HG03159 (cell line): ENCODE measurements around the gene RPL14.
"Not testable (repeated sequence)": the region's sequence is repeated elsewhere in the genome, so short reads cannot be mapped to it uniquely, and the experiment has no call there.

ENCODE experiments used
- ATAC-seq: cut with Tn5 transposase; IDR thresholded peaks from one replicate; pipeline ENCODE4 v1.9.1; 2021; ENCODE audit warnings: mild to moderate bottlenecking, moderate library complexity; ENCODE audit not compliant: unreplicated experiment

The RPL14 gene

GRCh38 chr3:40456940-40457823, at the start of gene RPL14:
RPL14 (plus strand) TSS chr3:40457339; CDS start chr3:40457472, 133 bp downstream.
- peak; percentile 65 for ATAC-seq

DNA sequence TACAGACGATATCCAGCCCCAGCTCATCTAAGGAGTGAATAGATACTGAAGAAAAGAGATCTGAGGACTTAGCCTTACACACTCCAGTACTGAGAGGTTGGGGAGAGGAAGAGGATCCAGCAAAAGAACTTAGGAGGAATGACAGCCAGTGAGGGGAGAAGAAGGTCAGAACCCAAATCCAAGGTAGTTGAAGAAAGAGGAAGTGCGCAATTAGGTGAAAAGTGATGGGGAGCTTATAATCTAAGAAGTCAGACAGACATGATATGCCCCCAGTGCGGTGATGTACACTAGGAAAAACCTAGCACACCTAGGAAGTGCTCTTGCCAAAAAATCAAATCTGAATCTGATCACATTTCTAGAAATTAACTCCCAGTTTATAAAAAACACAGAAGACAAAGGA, 49.5 kb upstream of the RPL14 start:
- ATAC-seq: no peak

DNA sequence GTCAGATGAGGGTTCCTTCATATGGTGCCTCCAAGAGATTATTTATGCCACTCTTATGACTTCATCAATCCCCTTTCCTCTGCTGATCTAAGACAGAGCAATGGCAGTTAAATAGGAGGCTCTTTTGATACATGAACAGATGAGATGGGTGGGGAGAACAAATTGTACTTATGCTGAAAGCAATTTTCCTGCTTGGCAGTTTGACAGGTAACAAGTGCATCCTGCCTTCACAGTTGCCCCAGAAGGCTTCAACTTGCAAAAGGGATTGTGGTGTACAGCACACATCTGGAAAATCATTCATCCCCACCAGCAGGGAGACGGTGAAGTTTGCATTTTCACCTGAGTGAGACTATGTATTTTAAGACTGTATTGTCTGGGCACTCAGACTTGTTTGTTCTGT, 42.9 kb upstream of the RPL14 start:
- ATAC-seq: no peak

GRCh38 chr3:40417845-40418543, 39.1 kb upstream of the RPL14 start:
- ATAC-seq: no peak

DNA sequence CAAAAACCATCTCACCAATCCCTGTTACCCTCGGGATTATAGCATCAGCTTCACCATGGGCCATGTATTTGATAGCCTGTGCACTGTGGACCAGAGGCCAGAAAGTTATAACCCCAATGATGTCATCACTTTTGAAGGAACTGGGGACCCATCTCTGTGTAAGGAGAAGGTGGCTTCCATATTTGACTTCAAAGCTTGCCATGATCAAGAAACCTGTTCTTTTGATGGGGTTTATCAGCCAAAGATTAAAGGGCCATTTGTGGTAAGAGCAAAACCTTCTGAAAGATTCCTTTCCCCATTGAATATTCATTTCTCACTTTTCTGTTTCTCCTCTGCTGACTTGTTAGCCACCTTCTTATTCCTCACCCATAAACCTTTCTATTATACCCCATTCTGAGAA, 34.3 kb upstream of the RPL14 start:
- no peak for ATAC-seq

DNA sequence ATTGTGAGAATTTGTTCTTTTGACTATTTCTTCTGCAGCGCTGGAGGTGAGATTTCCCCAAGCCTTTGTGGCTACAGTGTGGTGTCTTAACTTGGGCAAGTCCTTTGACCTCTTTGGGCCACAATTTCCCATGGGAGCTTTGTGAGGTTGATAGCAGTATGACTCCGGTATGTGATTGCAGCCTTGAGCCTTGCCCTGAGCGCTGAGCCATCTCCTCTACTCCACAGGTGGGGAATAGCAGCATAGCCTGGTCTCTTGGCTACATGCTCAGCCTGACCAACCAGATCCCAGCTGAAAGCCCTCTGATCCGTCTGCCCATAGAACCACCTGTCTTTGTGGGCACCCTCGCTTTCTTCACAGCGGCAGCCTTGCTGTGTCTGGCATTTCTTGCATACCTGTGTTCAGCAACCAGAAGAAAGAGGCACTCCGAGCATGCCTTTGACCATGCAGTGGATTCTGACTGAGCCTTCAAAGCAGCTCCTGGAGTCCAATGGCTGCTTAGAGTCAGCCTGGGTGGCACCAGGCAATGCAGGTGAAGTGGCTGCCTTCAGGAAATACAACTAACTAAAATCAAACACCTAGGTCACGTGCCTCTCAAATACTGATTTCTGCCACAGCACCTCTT, 30.0 kb upstream of the RPL14 start:
- no peak for ATAC-seq

GRCh38 chr3:40432793-40433192, 24.3 kb upstream of the RPL14 start:
- no peak for ATAC-seq

DNA sequence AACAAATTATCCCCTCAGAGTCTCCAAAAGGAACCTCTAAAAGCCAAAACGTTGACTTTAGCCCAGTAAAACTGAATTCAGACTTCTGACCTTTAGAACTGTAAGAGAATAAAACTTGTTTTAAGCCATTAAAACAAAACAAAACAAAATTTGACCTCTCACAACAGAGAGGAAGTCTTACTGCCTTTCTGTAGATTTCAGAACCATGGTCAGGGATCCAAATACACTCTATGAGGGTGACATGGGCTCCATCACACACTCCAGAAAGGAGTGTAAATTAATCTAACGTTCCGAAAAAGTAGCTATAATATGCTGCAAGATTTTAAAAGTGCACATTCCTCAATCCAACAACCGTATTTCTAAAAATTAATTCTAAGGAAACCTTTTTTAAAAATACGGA, 19.2 kb upstream of the RPL14 start:
- ATAC-seq: no peak

GRCh38 chr3:40445062-40445461, 12.1 kb upstream of the RPL14 start:
- ATAC-seq: no peak

GRCh38 chr3:40445880-40446279, 11.3 kb upstream of the RPL14 start:
- no peak for ATAC-seq

- ATAC-seq: no peak
Measured at GRCh38 chr3:40450438-40450837, 6.7 kb upstream of the RPL14 start.

DNA sequence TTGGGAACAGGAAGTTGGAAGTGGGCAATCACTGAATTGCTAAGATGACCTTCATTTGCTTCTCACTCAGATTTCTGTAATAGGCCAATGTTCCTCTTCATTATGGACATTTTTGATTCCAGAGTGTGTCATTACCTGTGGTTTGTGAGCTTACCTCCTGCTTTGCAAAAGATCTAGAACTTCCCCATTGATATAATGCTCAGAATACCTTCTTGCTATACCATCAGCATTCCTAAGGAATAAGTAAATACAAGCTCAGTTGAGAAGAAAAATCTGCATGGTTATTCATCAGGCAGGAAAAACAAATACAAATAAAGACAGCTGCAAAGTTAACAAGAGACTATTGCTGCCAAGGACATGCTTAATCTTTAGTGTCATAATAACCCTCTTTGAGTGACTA, 5.6 kb upstream of the RPL14 start:
- no peak for ATAC-seq

GRCh38 chr3:40452057-40452456, 5.1 kb upstream of the RPL14 start:
- no peak for ATAC-seq

DNA sequence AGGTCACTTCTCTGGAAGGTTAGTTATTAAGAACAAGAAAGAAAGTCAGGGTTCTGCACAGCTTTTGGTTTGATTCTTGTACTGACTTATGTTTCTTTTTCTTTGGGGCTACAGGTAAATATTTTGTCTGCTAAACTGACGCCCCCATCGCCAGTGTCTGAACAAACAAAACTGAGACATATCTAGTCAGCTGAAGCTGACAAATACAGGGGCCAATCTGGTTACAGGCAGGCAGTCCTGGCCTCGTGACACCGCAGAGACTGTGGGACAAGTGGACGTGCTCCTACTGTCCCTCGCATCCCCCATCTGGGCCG, 4.6 kb upstream of the RPL14 start:
- ATAC-seq: no peak

GRCh38 chr3:40452876-40453730, 4.0 kb upstream of the RPL14 start:
- ATAC-seq: peak; percentile 94

DNA sequence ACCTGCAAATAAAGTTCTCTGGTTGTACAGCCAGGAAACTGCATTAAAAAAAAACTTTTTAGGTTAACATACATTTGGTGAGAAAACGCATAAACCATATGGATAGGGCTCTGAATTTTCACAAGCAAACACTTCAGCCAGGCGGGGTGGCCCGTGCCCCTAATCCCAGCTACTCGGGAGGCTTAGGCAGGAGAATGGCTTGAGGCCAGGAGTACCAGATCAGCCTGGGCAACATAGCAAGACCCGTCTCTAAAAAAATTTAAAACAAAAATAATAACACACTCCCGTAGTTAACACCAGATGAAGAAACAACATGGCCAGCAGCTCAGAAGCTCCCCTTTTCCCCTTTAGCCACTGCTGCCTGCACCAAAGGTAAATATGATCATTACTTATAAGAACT, 3.2 kb upstream of the RPL14 start:
- ATAC-seq: no peak

GRCh38 chr3:40455328-40455727, 1.8 kb upstream of the RPL14 start:
- no peak for ATAC-seq

- no peak for ATAC-seq
Measured at GRCh38 chr3:40456279-40456939, 730 bp upstream of the RPL14 start.

- ATAC-seq: no peak
Measured at GRCh38 chr3:40458473-40458872, 1.3 kb downstream of the RPL14 start.

DNA sequence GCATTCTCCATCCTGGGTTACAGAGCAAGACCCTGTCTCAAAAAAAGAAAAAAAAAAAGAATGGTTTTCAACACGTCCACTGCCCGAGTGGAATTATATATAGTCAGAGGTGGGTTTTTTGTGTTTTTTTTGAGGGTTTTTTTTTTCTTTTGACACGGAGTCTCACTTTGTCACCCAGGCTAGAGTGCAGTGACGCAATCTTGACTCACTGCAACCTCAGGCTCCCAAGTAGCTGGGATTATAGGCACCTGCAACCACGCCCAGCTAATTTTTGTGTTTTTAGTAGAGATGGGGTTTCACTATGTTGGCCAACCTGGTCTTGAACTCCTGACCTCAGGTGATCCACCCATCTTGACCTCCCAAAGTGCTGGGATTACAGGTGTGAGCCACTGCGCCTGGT, 3.3 kb downstream of the RPL14 start:
- ATAC-seq: not testable (repeated sequence)

DNA sequence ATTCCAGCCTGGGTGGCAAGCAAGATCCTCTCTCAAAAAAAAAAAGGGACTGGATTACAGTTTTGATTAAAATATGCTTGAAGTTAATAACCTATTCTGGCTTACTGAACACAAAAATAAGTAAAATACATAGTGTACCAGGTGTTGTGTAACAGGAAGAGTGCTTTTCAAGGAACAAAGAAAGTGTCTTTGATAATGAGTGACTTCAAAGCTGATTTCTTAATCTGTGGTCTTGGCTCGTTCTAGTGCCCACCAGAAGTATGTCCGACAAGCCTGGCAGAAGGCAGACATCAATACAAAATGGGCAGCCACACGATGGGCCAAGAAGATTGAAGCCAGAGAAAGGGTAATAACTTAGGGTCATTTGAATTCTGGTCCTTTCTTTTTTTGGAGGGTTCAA, 4.0 kb downstream of the RPL14 start:
- ATAC-seq: no peak
